Tongue (tissue), 2 donors: ENCODE data around the gene PLA2G4F. TPM values are rescaled to one million over a fixed set of nuclear protein-coding genes. Genes with fewer than 3 reads are reported as not detected.

Source experiments
- DNase-seq: peaks from one replicate; pipeline ENCODE4 v3.0.0-alpha.2; 2015
- total RNA-seq: library from RNA; depleted of rRNA; stranded (reverse); fragments of >200 nt; gene quantifications from one replicate; pipeline ENCODE4 v1.2.3, GENCODE V29; 2014

Gene PLA2G4F
- total RNA-seq, 1 donor from 2014 or later, result 1.5 TPM

DNA sequence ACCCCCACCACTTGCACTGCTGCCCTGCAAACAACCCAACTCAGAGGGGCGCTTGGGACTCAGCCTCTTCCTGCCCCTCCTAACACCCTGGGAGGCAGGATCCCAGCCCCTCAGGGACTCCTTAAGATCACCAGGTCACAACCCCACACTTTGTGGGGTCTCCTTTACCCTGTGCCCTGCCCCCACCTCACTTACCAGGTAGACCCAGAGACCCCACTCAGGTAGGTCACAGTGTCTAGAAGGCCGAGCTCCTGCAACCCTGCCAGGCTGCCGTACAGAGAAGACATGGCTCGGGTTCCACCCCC lies 9.1 kb downstream of the PLA2G4F start:
- no peak for DNase-seq

- DNase-seq, result no peak
Observed at GRCh38 chr15:42146551-42147430, 9.6 kb downstream of the PLA2G4F start.

DNA sequence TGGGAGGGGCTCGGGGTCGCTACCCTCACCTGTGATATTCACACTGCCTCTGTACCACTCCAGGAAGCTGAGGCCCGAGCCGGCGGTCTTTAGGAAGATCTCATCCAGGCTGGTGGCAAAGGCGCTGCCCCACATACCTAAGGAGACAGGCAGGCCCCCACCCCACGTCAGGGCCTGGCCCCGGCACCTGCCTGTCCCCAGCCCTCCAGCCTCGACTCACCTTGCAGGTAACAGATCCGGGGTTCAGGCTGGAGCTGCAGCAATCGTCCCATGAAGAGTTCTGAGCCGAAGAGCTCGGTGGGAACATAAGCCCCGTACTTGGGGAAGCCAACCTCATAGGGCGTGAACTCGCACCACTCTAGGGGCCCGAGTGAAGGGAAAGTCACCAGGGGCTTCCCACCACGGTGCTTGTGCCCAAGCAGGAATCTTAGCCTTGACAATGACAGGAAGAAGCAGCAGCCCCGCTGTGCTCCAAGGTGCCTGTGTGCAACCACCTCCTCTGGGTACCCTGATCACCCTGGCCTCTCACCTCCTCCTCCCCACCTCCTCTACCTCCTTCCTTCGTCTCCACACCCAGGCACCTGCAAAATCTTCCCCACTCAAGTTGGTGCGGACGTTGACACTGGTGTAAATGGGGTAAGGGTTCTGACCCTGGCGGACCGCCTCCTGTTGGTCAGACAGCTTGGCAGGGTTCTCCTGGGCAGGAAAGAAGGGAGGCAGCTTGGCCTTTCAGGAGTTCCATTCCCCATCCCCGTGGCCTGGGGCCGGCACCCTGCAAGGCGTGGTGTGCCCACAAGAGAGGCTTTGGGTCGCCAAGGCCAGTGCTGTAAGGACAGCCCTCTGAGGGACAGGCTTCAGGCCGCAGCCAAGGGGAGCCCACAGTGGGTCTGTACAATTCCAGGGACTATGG lies 10.6 kb downstream of the PLA2G4F start:
- no peak for DNase-seq

DNA sequence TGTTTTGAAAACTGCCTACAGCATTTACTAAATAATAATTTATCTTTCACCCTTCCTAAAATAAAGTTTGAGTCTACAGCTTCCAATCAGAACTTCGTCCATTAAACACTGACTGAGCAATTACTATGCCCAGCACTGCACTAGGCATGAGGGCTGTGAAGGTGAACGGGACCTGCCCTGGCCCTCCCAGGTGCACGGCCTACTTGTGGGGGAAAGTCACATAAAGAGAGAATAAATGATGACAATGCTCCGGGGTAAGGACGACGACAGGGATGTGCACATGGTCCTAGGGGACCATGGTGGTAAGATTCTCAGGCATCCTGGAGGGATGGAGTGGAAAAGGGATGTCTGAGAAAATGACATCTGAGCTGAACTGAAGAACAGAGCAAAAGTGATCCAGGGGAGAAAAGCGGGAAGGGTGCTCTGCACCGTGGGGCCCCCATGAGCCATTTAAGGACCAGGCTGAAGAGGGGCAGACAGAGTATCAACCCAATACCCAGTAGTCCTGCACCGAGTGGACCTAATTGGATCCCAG lies 11.5 kb downstream of the PLA2G4F start:
- no peak for DNase-seq

- no peak for DNase-seq
Observed at GRCh38 chr15:42143866-42144625, 12.4 kb downstream of the PLA2G4F start.

GRCh38 chr15:42143356-42143755 lies 13.1 kb downstream of the PLA2G4F start:
- no peak for DNase-seq

GRCh38 chr15:42141795-42142667 lies 14.4 kb downstream of the PLA2G4F start:
- no peak for DNase-seq

- no peak for DNase-seq
Observed at GRCh38 chr15:42141246-42141645, 15.2 kb downstream of the PLA2G4F start.

- no peak for DNase-seq
Observed at GRCh38 chr15:42140383-42141070, 15.9 kb downstream of the PLA2G4F start.

DNA sequence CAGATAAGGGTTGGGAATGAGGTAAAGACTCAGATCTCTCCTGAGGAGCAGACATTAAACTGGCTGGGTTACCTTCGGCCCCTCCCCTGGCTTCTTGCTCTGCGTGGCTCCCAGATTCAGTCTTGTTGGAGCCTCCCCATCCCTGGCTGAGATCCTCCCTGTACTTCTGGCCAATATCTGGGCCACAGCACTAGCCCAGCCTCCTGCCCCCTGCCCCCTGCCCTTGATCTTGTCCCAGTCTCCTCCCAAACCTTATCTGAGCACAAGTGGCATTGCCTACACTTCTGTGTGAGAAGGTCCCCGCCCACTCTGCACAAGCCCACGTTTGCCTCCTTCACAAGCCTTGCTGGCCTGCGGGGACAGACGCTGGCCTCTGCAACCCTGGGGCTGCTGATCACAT lies 16.8 kb downstream of the PLA2G4F start:
- no peak for DNase-seq

GRCh38 chr15:42138968-42139386 lies 17.5 kb downstream of the PLA2G4F start:
- DNase-seq, result no peak

GRCh38 chr15:42138411-42138810 lies 18.0 kb downstream of the PLA2G4F start:
- no peak for DNase-seq

- DNase-seq, result peak; percentile 80
Observed at GRCh38 chr15:42137461-42138261, 18.8 kb downstream of the PLA2G4F start.

- DNase-seq, result no peak
Observed at GRCh38 chr15:42136513-42136912, 19.9 kb downstream of the PLA2G4F start.

GRCh38 chr15:42135351-42135750 lies 21.1 kb downstream of the PLA2G4F start:
- DNase-seq, result no peak

DNA sequence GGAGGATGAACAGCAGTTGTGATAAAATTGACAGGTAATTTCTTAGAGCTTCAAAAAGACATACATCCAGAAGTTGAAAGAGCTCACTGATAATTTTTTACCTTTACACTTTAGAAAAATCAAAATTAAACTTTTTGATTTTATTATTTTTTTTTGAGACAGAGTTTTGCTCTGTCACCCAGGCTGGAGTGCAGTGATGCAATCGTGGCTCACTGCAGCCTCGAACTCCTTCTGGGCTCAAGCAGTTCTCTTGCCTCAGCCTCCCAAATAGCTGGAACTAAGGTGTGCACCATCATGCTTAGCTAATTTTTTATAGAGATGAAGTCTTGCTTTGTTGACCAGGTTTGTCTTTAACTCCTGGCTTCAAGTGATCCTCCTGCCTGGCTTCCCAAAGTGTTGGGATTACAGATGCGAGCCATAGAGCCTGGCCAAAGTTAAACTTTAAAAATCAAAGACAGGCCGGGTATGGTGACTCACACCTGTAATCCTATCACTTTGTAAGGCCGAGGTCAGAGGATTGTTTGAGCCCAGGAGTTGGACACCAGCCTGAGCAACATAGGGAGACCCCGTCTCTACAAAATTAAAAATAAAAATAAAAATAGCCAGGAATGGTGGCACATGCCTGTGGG lies 21.7 kb downstream of the PLA2G4F start:
- no peak for DNase-seq

- DNase-seq, result no peak
Observed at GRCh38 chr15:42133886-42134502, 22.4 kb downstream of the PLA2G4F start.

DNA sequence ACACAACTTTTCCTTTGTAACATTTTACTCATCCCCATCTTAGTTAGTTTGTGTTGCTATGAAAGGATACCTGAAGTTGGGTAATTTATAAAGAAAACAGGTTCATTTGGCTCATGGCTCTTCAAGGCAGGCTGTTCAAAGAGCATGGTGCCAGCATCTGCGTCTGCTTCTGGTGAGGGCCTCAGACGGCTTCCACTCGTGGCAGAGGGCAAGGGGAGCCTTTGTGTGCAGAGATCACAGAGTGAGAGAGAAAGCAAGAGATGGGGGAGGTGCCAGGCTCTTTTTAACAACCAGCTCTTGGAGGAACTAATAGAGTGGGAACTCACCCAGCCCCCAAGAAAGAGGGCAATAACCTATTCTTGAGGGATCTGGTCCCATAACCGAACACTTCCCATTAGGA lies 23.1 kb downstream of the PLA2G4F start:
- DNase-seq, result no peak
